Measurements from ENCODE around the gene TK1.
"Not testable (repeated sequence)": the region's sequence is repeated elsewhere in the genome, so short reads cannot be mapped to it uniquely, and the experiment has no call there.

The TK1 gene

GRCh38 chr17:78175643-78175981 is 11.2 kb downstream of the TK1 start:
- DNase-seq: no peak

GRCh38 chr17:78174870-78175642 is 11.8 kb downstream of the TK1 start:
- DNase-seq: no peak

- DNase-seq: no peak
Measured at GRCh38 chr17:78174346-78174869, 12.4 kb downstream of the TK1 start.

- no peak for DNase-seq
Measured at GRCh38 chr17:78173097-78173715, 13.6 kb downstream of the TK1 start.

DNA sequence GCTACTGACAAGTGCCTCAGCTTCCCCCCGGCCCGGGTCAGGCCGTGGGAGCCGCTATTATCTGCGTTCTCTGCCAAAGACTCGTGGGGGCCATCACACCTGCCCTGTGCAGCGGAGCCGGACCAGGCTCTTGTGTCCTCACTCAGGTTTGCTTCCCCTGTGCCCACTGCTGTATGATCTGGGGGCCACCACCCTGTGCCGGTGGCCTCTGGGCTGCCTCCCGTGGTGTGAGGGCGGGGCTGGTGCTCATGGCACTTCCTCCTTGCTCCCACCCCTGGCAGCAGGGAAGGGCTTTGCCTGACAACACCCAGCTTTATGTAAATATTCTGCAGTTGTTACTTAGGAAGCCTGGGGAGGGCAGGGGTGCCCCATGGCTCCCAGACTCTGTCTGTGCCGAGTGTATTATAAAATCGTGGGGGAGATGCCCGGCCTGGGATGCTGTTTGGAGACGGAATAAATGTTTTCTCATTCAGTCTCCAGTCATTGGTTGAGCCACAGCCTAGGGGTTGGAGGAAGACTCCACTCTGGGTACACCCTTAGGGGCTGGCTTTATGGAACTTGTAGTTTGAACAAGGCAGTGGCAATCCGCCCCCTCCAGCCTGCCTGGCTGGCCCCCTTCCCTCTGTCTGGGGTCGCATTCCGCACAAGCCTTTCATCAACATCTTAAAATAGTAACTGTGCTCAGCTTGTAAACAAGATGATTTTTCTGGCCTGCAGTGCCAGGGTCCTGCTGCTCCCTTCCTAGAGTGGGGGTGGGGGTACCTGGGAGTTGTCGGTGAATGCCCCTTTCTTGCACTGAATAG is 14.4 kb downstream of the TK1 start:
- DNase-seq: no peak

DNA sequence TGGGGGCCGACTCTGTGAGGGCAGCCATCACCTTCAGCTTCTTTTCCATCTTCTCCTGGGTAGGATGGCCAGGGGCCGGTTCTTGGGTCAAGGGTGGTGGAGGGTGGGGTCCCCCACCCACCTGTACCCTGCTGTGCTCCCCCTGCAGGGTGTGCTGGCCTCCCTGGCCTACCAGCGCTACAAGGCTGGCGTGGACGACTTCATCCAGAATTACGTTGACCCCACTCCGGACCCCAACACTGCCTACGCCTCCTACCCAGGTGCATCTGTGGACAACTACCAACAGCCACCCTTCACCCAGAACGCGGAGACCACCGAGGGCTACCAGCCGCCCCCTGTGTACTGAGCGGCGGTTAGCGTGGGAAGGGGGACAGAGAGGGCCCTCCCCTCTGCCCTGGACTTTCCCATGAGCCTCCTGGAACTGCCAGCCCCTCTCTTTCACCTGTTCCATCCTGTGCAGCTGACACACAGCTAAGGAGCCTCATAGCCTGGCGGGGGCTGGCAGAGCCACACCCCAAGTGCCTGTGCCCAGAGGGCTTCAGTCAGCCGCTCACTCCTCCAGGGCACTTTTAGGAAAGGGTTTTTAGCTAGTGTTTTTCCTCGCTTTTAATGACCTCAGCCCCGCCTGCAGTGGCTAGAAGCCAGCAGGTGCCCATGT is 15.1 kb downstream of the TK1 start:
- DNase-seq: not testable (repeated sequence)

DNA sequence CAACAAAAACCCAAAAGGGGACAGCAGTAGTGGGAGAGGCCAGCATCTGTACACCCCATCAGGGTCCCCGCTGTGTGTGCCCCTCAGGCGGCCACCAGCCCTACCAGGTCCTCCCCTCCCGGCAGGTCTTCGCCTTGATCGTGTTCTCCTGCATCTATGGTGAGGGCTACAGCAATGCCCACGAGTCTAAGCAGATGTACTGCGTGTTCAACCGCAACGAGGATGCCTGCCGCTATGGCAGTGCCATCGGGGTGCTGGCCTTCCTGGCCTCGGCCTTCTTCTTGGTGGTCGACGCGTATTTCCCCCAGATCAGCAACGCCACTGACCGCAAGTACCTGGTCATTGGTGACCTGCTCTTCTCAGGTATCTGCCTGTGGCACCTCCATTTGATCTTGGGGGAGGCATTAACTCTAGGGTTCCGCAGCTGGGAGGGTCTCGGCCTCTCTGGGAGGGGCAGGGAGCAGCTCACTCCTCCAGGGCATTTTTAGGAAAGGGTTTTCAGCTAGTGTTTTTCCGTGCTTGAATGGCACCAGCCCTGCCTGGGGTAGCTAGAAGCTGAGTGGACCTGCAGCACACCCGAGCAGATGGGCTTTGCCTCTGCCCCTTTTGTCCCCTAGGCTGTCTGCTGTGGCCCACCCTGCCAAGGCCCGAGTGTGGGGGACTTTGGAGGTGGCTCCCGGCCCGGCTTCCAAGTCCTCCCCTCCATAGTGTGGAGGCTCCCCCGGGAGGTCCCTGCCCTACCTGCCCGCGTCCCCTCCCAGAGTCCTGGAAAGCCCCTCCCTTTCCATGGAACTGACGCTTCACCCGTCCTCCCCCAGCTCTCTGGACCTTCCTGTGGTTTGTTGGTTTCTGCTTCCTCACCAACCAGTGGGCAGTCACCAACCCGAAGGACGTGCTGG is 15.9 kb downstream of the TK1 start:
- DNase-seq: no peak

DNA sequence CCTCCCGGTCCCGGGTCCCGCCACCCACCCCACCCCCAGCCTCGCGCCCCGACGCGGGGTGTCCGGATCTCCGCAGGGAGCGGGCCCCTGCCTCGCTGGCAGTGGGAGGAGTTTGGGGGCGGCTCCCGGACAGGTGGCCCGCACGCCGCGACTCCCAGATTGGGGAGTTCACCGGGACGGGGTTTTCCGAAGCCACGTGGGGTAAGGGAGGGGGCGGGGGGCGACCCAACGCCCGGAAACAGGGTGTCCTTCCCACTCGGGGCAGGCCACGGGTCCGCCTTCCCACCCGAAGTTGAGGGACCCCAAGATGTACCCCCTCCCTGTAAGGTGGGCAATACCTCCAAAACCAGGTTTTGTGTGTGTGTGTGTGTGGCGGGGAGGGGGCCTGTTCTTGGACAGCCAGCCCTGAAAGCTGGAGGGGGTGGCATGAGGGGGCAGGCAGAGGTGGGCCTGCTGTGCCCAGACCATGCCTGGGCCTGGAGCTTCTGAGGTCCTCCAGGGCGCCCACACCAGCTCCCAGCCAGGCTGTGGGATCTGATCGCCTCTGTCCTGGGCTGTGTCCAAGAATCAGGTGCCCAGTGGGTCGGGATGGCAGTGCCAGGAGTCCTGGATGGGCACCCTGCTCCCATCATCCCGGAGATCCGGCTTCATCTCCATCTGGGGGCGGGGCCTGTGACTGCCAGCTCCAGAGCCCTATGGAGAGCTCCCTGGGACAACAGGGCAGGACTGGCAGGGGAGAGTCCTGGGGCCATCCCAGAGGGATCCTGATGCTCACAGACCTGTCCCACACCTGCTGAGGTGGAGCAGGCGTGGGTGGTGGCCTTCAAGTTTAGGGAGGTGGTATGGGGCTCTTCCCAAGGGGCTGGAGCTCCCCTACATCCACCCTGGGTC is 17.7 kb downstream of the TK1 start:
- peak; percentile 36 for DNase-seq

GRCh38 chr17:78168242-78168902 is 18.5 kb downstream of the TK1 start, which contains the start of gene SYNGR2:
Gene SYNGR2, plus strand, starts transcription at chr17:78168581. Its CDS starts 36 bp downstream, at chr17:78168617.
- peak; percentile 87 for DNase-seq

DNA sequence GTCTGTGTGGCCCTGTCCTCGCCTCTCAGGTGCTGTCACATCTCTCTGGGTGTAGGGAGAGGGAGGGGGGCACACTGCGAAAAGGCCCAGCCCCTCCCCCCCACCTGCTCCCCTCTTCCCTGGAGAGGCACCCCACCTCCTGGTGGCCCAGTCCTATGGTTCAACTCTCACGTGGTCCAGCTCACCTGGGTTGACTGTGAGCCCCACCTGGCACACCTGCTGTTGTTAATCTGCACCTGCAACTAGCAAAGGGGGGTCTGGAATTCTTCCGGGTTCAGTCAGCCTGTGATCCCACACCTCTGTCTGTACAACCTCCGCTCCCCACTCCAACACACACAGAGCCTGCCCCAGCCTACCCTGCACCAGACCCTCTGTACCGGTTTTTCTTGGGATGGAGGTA is 20.4 kb downstream of the TK1 start:
- DNase-seq: no peak

DNA sequence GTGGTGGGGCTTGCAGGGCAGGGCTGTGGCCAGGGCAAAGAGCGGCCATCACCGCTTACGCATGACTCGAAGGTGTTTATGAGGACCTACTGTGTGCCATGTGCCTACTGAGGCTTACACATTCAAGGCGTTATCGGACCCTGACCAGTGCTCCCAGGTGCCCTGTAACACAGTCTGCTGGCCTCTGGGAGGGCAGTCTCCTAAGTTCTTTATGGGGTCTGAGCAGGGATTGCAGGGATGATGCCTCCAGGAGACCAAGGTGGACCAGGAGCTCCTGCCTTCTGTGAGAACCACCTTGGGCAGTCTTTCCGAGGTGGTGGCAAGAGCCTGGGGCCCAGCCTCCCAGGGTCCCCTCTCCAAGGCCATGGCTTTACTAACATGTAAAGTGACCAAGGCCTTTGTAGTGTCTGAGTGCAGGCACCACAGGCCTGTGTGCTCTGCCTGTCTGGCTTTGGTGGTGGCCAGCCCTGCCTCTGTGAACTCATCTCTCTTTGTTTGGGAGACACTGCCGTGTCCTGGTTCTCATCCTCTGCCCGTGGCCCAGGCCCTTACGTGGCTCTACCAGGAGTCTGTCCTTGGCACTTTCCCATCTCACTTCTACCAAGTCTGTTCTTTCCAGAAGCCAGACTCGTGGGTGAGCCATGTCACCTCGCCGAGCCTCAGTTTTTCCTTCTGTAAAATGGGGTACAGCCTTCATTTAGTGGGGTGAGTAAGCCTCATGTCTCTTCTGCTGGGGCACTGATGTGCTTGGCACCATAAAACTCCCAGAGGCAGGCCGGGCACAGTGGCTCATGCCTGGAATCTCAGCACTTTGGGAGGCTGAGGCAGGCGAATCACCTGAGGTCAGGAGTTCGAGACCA is 21.9 kb downstream of the TK1 start:
- no peak for DNase-seq

DNA sequence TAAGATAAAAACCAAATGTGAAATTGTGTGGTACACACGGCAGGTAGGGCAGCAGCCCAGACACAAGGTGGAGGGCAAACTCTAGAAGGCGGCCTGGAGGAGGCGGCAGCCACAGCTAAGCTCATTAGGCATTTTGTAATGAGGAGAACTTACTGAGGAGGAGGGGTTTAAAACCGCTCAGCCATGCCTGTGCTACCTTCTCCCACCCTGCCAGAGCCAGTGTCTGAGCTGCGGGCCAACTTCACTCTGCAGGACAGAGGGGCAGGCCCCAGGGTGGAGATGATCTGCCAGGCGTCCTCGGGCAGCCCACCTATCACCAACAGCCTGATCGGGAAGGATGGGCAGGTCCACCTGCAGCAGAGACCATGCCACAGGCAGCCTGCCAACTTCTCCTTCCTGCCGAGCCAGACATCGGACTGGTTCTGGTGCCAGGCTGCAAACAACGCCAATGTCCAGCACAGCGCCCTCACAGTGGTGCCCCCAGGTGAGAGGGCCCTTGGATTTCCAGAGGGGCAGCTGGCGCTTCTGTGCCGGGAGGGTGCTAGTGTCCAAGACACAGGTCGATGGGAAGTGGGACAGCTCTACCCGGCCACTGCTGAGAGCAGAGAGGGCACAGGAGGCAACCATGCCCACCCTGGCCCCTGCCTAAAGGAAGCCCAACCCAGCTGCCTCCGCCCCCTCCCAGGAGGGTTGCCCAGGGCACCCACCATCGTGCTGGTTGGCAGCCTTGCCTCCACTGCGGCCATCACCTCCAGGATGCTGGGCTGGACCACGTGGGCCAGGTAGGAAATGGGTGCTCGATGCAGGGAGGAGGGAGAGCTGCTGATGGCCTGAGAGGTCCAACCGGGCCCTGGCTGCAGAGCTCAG is 22.7 kb downstream of the TK1 start:
- DNase-seq: no peak

- no peak for DNase-seq
Measured at GRCh38 chr17:78159575-78160158, 27.2 kb downstream of the TK1 start.

GRCh38 chr17:78154903-78155811 is 31.7 kb downstream of the TK1 start:
- DNase-seq: no peak

GRCh38 chr17:78151514-78152008 is 35.3 kb downstream of the TK1 start:
- no peak for DNase-seq

DNA sequence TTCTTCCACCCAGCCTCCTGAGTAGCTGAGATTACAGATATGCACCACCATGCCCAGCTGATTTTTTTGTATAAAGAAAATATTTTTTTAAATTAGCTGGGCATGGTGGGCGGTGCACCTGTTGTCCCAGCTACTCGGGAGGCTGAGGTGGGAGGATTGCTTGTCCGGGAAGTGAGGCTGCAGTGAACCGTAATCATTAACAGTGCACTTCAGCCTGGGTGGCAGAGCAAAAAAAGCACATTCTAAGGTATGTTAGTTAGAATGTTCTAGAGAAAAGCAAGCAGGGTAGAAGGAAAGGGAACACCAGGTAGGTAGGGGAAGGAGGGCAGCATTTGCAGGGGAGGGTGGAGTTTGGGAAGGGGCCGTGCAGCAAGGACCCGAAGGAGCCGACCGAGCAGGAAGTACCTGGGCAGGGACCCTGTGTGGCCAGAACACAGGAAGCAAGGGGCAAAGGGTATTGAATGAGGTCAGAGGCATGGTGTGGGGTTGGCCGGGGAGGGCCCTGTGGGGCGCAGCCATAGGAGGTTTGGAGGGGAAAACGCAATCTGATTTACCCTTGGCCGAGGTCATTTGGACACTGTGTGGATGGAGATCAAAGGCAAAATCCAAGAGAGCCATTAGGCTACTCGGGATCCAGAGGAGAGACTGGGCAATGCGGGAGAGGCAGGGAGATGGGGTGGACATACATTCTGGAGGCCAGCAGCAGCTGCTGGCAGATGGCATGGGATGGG is 38.4 kb downstream of the TK1 start:
- DNase-seq: no peak

Data from eye (tissue), 1 donor.